HG03342 (cell line): Measurements from ENCODE around the gene FGF18.
"Not testable (repeated sequence)": the region's sequence is repeated elsewhere in the genome, so short reads cannot be mapped to it uniquely, and the experiment has no call there.

ENCODE experiments used
- ATAC-seq: cut with Tn5 transposase; IDR thresholded peaks from one replicate; pipeline ENCODE4 v1.9.1; 2021; ENCODE audit warnings: mild to moderate bottlenecking, moderate library complexity; ENCODE audit not compliant: unreplicated experiment

Gene FGF18

GRCh38 chr5:171398660-171399059, 20.8 kb upstream of the FGF18 start:
- not testable (repeated sequence) for ATAC-seq

GRCh38 chr5:171400169-171400568, 19.3 kb upstream of the FGF18 start:
- no peak for ATAC-seq

- ATAC-seq: no peak
These were observed 18.1 kb upstream of the FGF18 start for GRCh38 chr5:171401167-171401947.

GRCh38 chr5:171402751-171403150, 16.7 kb upstream of the FGF18 start:
- not testable (repeated sequence) for ATAC-seq

GRCh38 chr5:171405615-171406014, 13.8 kb upstream of the FGF18 start:
- no peak for ATAC-seq

- no peak for ATAC-seq
These were observed 12.2 kb upstream of the FGF18 start for GRCh38 chr5:171407234-171407633.

- ATAC-seq: no peak
These were observed 10.0 kb upstream of the FGF18 start for GRCh38 chr5:171409164-171410136.

GRCh38 chr5:171410181-171410580, 9.3 kb upstream of the FGF18 start:
- no peak for ATAC-seq

- ATAC-seq: no peak
These were observed 7.3 kb upstream of the FGF18 start for GRCh38 chr5:171412186-171412585.

GRCh38 chr5:171413153-171413910, 6.1 kb upstream of the FGF18 start:
- no peak for ATAC-seq

GRCh38 chr5:171413993-171414392, 5.5 kb upstream of the FGF18 start:
- not testable (repeated sequence) for ATAC-seq

- no peak for ATAC-seq
These were observed 4.2 kb upstream of the FGF18 start for GRCh38 chr5:171415115-171415730.

- no peak for ATAC-seq
These were observed 3.0 kb upstream of the FGF18 start for GRCh38 chr5:171416160-171417049.

- peak; percentile 68 for ATAC-seq
These were observed 998 bp upstream of the FGF18 start for GRCh38 chr5:171418316-171418981.

GRCh38 chr5:171419688-171420430, 412 bp downstream of the FGF18 start:
- peak; percentile 30 for ATAC-seq

GRCh38 chr5:171420431-171421241, 1.2 kb downstream of the FGF18 start:
- ATAC-seq: no peak
